Stimulated activated CD8-positive, alpha-beta memory T cell treated with anti-CD3 and anti-CD28 coated beads, Interleukin-4, amount 100 ng/mL, for 1 hour (primary cell): ENCODE measurements around the gene SIL1.
"Not testable (repeated sequence)": the region's sequence is repeated elsewhere in the genome, so short reads cannot be mapped to it uniquely, and the experiment has no call there.

Source experiments
- DNase-seq, 2 donors: peaks; one replicate each; pipeline ENCODE4 v3.0.0-alpha.2; 2020; ENCODE audit warnings: low read depth in 2 of 2, low spot score in 1 of 2

The SIL1 gene

GRCh38 chr5:139076111-139076510 lies 122.1 kb downstream of the SIL1 start:
- DNase-seq: no peak

- no peak for DNase-seq
These were observed 122.8 kb downstream of the SIL1 start for GRCh38 chr5:139075066-139076050.

- DNase-seq: not testable (repeated sequence)
These were observed 124.2 kb downstream of the SIL1 start for GRCh38 chr5:139073956-139074355.

- DNase-seq: no peak
These were observed 129.5 kb downstream of the SIL1 start for GRCh38 chr5:139068494-139069151.

GRCh38 chr5:139068060-139068459 lies 130.1 kb downstream of the SIL1 start:
- DNase-seq: no peak

- no peak for DNase-seq
These were observed 132.9 kb downstream of the SIL1 start for GRCh38 chr5:139065306-139065705.

- no peak for DNase-seq
These were observed 133.6 kb downstream of the SIL1 start for GRCh38 chr5:139064613-139065012.

GRCh38 chr5:139063664-139064054 lies 134.5 kb downstream of the SIL1 start:
- DNase-seq: no peak

- no peak for DNase-seq
These were observed 135.1 kb downstream of the SIL1 start for GRCh38 chr5:139062910-139063663.

- no peak for DNase-seq
These were observed 136.3 kb downstream of the SIL1 start for GRCh38 chr5:139061856-139062255.

GRCh38 chr5:139061274-139061673 lies 136.9 kb downstream of the SIL1 start:
- no peak for DNase-seq

GRCh38 chr5:139058121-139058520 lies 140.0 kb downstream of the SIL1 start:
- DNase-seq: no peak

- not testable (repeated sequence) for DNase-seq
These were observed 140.9 kb downstream of the SIL1 start for GRCh38 chr5:139057045-139057939.

- DNase-seq: no peak
These were observed 145.2 kb downstream of the SIL1 start for GRCh38 chr5:139052975-139053374.

- DNase-seq: no peak
These were observed 146.8 kb downstream of the SIL1 start for GRCh38 chr5:139051392-139051791.

- DNase-seq: no peak
These were observed 147.7 kb downstream of the SIL1 start for GRCh38 chr5:139050432-139050831.

- DNase-seq: no peak
These were observed 148.4 kb downstream of the SIL1 start for GRCh38 chr5:139049780-139050179.

- no peak for DNase-seq
These were observed 151.6 kb downstream of the SIL1 start for GRCh38 chr5:139046551-139046950.

GRCh38 chr5:139043157-139043905 lies 154.8 kb downstream of the SIL1 start:
- no peak for DNase-seq

- no peak for DNase-seq
These were observed 158.1 kb downstream of the SIL1 start for GRCh38 chr5:139040081-139040480.
